Raji (cell line): Measurements from ENCODE around the gene SYTL2.

Experiments
- POLR2A ChIP-seq: IDR thresholded peaks from 2 replicates; pipeline ENCODE4 v1.6.1; 2011; ENCODE audit warnings: low read depth, low read length, control low read depth; ENCODE audit not compliant: insufficient read depth

Gene SYTL2

DNA sequence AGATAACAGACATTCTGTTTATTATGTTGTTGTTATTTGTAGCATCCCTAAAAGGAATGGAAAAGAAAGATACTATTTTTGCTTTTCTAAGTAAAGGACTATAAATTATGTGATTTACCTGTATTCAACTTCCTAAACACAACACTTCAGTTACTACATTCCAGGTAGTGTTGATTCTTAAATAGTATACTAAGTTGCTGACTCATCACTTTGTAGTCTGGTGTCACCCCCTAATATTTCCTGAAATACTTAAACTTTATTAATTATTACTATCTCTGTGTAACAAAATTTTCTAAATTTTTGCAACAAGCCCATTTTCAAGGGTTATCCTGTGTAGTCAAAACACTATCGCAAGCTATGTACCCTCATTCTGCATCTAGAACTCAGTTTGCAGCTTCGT, 7.0 kb downstream of the SYTL2 start:
- TF ChIP-seq POLR2A: no peak

DNA sequence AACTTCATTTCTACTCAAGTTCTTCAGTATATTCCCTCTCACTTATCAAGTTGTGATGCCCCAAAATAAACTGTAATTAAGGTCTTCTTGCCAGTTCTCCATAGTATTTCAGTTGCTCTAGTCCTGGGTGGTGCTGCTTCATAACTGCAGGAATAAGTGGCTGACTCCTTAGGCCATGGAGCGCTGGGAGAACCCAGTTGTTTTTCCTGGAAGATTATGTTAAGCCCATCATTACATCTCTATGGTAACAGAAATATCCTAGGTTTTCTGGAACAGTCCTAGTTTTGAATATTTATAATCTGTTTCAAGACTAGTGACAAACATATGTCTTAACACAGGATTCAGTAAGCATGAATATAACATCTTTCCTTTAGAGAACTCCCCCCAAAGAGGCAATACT, 7.6 kb downstream of the SYTL2 start:
- TF ChIP-seq POLR2A: no peak

DNA sequence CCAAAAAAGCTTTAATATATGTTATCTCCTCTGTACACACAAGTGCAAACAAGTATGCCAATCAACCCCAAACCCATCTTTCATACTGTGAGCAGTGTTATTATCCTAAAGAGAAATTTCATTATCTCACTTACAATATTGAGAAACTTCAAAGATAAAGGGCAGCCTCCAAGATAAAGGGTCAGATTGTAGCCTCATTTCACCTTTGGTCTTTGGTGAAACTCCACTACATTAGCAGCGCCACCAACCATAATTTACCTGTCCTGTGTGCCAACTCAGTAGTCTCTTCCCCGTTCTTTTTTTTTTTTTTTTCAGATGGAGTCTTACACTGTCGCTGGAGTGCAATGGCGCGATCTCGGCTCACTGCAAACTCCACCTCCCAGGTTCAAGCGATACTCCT, 9.4 kb downstream of the SYTL2 start:
- no peak for TF ChIP-seq POLR2A

DNA sequence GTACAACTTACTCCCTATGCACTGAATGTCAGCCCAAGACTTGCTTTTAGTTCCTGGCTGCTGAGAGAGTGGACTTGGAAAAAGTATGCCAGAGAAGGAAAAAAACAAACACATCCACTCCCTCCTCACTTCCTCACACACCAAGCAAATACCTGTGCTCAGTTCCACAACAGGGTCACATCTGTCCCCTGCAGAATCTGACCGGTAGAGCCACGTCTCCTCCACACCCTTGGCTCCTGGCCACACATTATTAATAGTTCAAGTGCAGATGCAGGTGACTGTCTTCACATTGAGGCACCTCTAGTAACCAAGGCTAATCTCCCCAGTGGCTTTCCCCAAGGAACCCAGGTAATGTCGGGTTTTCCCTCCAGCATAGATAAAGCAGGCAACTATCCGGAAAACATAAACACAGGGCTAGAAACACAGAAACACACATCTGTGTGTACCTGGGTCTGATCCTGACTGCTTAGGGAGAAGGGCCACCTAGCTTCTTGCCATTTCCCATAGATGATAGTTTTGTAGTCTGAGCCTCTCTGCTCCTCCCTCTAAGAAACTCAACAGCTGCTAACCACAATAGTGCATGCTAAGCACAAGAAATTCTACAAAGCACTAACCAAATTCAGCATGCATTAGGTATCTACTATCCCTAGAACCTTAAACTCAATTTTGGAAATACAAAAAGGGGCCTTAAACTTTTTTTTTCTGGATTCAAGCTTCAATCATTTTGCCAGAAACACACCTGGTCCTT, 10.2 kb downstream of the SYTL2 start:
- TF ChIP-seq POLR2A: no peak

DNA sequence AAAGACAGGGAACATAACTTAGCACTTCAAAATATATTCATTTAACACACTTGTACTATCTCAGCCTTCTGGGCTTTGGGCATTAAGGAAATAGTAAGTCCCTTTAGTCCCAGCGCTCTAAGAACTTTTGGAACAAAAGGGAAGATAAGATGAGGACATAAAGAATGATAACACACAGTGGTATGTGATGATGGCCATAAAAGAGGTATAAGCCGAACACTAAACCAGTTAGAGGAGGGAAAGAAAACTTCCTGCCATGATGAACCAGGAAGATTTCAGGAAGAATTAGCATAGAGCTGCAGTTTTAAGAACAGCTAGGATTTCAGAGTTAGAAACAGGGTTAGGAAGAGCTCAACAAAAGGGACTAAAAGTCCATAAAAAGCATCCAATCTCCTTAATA, 11.8 kb downstream of the SYTL2 start:
- TF ChIP-seq POLR2A: no peak

DNA sequence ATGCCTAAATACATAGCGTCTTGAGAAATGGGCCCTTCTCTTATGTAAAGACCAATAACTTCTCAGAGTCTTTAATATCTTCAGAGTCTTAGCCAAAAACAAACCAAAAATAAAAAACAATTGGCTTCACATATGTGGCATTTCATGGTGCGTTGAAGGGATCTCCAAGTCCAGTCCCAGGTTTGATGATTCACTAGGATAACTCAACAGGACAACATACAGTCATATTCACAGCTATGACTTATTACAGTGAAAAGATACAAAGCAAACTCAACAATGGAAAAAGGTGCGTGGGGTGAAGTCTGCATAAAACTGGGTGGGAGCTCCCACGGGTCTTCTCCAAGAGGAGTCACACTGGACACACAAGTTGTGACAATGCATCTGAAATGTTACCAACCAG, 12.6 kb downstream of the SYTL2 start:
- TF ChIP-seq POLR2A: no peak

DNA sequence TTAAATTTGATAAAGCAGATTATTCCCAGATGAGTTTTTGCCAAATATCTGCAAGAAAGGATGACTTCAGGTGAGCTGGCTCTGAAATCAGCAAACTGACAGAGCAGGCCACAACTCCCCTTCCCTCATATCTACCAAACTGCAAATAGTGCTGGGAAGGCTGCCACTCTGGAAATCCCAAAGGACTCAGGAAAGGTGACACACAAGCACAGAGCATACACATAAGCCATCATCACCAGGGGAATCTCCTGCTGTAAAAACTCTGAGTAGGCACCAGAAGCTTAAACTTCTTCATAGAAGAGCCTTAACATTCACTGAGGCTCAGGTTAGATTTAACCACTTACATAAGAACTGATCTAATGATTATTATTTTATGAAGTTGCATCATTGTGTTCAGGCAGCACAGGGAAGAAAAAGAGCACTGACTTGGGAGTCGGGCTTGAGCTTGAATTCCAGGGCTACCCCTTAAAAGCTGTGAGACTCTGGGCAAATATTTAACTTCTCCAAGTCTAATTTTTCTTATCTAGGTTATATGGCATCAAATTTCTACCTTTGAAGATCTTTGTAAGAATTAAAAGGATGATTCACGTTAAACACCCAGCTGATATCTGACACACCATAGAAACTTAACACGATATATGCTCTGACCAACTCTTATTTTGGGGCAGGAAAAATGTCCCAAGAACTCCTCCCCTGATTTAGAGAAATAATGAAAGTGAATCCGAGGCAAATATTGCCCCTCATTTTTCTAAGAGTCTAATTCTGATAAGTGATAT, 15.0 kb downstream of the SYTL2 start:
- no peak for TF ChIP-seq POLR2A

DNA sequence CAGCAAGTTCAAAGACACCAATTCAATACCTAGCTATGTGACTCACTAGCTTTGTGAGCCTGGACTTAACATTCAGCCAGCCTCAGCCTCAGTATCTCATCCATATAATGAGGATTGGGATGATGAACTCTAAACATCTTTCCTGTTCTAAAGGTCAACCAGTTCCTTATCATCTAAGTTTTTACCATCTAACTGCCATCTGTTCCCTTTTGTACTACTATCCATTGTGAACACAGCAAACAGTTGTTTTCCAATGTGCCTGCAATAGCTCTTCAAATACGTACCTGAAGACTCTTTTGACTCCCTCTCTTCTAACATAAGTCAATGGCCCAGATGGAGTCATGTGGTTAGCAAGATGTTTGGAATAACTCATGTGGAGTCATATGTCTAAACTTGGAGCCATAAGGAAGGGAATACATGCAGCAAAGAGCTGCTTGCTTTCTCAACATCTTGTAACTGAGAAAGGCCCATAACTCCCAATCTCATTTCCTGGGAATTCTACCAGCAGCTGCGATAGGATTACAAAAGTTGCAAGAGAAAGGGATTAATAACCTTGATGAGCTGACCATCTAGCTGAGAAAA, 19.4 kb downstream of the SYTL2 start:
- no peak for TF ChIP-seq POLR2A

DNA sequence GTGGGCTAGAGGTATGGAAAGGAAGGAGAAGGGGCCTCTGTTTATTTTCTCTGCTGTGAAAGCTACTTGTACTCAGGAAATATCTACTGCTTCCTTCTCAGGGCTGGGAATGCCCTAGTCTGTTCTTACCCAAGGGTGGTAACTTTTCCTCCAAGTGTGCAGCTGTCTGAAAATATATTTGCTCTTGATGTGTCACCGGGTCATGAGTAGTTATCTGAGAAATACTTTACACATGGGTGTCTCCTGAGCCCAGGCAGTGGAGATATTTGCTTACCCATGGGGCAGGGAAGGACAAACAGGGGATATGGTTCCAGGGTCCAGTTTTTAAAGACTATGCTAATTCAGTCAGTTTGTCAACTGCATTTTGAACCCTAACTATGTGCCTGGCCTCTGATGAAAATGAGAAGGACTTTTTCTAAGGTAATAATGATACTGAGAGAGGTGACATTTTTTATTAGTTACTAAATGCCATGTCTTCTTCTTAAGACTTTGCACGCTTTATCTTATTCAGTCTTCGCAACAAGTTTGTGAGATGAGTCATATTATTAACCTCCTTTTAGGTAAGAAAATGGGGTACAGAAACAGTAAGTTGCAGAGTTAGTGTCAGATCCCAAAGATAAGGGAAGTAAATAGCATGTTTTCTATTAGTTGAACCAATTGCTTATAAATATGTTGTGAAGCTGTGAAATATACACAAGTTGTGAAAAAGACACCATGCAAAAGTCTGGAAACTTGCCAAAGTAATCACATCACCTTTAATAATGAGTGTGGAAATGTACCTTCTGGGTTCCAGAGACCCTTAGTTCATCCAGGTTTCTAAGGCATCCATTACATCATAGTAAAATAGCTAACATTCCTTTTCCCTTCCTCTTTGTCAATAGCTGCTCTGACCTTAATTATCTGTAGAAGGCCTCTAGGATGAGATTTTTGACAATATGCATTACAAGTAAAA, 22.9 kb downstream of the SYTL2 start:
- TF ChIP-seq POLR2A: no peak

DNA sequence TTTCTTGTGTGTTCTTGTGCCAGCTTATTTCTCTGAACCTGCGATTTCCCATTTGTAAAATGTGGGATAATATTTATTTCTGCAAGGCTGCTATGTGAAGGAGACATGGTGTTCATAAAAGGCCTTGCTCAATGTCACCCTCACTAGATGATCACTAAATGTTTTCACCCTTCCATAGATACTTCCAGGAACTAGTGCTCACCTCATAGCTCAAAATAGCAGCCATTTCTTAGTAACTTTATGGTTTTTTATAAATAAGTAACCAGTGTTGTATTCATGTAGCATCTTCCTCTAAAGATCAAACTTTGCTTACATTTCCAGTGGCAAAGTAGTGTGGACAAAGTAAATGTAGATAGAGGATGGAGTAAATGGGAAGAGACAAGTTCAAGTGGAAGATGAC, 23.8 kb downstream of the SYTL2 start:
- no peak for TF ChIP-seq POLR2A

DNA sequence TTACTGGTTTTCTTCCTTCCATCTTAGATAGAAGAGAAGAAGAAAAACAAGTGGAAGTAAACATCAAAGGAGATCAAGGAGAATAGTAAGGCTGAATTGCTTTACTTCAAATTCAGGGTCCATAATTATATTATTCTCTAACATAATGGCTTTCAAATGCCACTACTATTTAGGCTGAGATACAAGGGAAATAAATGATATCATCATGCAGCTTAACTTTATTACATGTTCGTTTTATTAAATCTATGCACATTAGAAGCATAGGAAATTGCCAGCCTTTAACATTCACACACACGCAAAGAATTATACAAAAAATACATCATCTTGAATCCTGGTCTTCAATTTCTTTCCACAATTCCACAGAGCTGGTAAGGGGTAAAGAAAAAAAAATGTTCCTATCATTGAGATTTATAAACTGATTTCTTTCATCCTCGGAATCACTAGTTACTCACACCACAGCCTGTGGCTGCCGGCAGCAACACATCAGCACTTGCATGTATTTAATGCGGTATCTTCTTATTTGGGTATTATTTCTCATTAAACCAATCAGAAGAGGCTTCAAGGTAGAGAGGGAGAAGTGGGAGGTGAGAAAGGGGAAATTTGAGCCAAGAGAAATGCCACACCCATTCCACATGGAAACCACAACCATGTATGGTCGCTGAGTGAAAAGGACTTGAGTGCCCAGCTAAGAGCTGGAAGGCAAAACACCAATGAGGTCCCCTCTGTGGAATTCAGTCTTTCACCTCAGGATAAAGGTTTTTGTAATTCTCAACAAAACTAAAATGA, 26.3 kb downstream of the SYTL2 start:
- no peak for TF ChIP-seq POLR2A

DNA sequence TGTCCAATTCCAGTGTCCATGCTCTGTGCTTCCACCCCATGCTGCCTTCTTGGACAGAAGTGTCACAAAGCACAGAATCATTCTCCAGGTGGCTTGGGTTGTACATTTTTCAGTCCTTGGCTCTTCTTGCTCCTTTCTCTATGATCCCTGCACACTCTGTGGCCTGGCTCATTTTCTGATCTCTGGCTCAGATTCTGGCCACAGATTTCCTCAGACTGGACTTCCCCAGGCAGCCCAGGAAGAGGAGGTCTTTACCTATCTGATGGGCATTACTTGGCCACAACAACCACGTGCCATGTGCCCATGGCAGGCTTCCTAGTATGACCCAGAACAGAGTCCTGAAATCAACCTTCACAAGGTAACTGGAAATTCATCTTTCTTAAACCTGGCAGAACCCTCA, 27.2 kb downstream of the SYTL2 start:
- no peak for TF ChIP-seq POLR2A

DNA sequence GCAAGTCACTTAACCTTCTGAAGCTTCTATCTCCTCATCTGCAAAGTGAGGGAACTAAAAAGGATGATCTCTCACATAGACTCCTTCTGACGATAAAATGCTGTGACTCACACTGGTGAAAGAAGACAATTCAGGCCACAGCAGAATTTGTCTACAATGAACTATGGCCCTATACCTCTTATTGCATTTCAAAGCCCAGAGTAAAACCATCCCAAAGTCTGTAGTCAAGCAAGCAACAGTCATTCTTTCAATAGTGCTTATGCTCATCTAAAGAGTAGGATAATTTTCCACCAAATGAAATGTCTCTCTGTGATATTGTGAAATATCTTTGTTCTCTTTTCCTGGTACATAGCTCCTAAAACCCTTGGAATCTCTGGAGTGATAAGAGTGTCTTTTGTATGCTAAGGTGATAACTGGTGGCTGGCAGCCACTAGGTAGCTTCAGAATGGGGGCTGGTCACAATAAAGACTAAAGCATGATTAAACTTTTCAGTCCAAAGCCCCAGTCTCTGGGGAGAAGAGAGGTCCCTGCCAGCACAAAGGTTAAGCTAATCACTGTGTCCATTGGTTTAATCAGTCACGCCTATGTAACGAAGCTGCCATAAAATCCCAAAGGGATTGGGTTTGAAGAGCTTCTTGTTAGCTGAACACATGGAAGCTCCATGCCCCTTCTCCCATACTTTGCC, 30.8 kb downstream of the SYTL2 start:
- TF ChIP-seq POLR2A: no peak
